ENCODE data around the gene HYLS1.
"Not testable (repeated sequence)": the region's sequence is repeated elsewhere in the genome, so short reads cannot be mapped to it uniquely, and the experiment has no call there.

- not testable (repeated sequence) for TF ChIP-seq CTCF, POLR2AphosphoS5 (IDR thresholded peaks at IDR 0.05)
These were observed 22.1 kb upstream of the HYLS1 start for GRCh38 chr11:125865354-125865753.
